ENCODE measurements around the gene BBS4.

BBS4 gene

GRCh38 chr15:72778796-72779195 is 92.8 kb downstream of the BBS4 start:
- Histone ChIP-seq H3K27me3 (no peaks in the 10 kb centered on the region), H3K36me3 (peaks cover 14% of the 10 kb centered on the region), H3K4me3 (ENCODE audit: low read depth, low read length) (no peak overlapping the region), H3K9me3 (no peaks in the 10 kb centered on the region), H3K4me1 (no peaks in the 10 kb centered on the region)
- TF ChIP-seq CTCF (IDR thresholded peaks at IDR 0.05; ENCODE audit: low read depth, low read length), result no peak
- no peak for DNase-seq

- Histone ChIP-seq H3K4me3 (ENCODE audit: low read depth, low read length) (peak overlapping the region; percentile 91), H3K9me3 (no peaks in the 10 kb centered on the region), H3K36me3 (peaks cover 4% of the 10 kb centered on the region; the same call in 1 of the 2 replicates), H3K4me1 (no peaks in the 10 kb centered on the region), H3K27me3 (no peaks in the 10 kb centered on the region)
- no peak for DNase-seq
- TF ChIP-seq CTCF (IDR thresholded peaks at IDR 0.05; ENCODE audit: low read depth, low read length), result no peak
Measured at GRCh38 chr15:72781631-72782030, 95.6 kb downstream of the BBS4 start.

GRCh38 chr15:72782274-72783003 is 96.4 kb downstream of the BBS4 start:
- Histone ChIP-seq H3K4me1 (no peaks in the 10 kb centered on the region), H3K9me3 (no peaks in the 10 kb centered on the region)

GRCh38 chr15:72783004-72783639 is 97.1 kb downstream of the BBS4 start:
- Histone ChIP-seq H3K4me1 (no peaks in the 10 kb centered on the region), H3K36me3 (no peaks in the 10 kb centered on the region), H3K4me3 (ENCODE audit: low read depth, low read length) (peak overlapping the region; percentile 91), H3K9me3 (no peaks in the 10 kb centered on the region), H3K27me3 (no peaks in the 10 kb centered on the region)
- no peak for DNase-seq
- no peak for TF ChIP-seq CTCF (IDR thresholded peaks at IDR 0.05; ENCODE audit: low read depth, low read length)

More at GRCh38 chr15:72782274-72783003, 96.4 kb downstream of the BBS4 start:
- TF ChIP-seq CTCF (IDR thresholded peaks at IDR 0.05; ENCODE audit: low read depth, low read length), result no peak
- peak overlapping the region; percentile 91 for H3K4me3 ChIP-seq (ENCODE audit: low read depth, low read length)
- DNase-seq, result no peak
- no peaks in the 10 kb centered on the region for H3K27me3 ChIP-seq
- H3K36me3 ChIP-seq, result peaks cover 3% of the 10 kb centered on the region; the same call in 1 of the 2 replicates

GRCh38 chr15:72783640-72784455 is 97.8 kb downstream of the BBS4 start, which contains the start of gene ADPGK:
Gene ADPGK (minus strand): TSS chr15:72783758. CDS start chr15:72783691, 67 bp downstream.
- H3K4me3 ChIP-seq (ENCODE audit: low read depth, low read length), result peak within 1 kb of the TSS; percentile 91
- H3K9me3 ChIP-seq, result no peaks in the 10 kb centered on the region
- H3K4me1 ChIP-seq, result no peaks in the 10 kb centered on the region
- H3K27me3 ChIP-seq, result no peaks in the 10 kb centered on the region
- DNase-seq, result peak; percentile 93
- no peaks in the 10 kb centered on the region for H3K36me3 ChIP-seq
- peak; percentile 57 for TF ChIP-seq CTCF (IDR thresholded peaks at IDR 0.05; ENCODE audit: low read depth, low read length)

All from BE2C (cell line).